K562 (cell line): ENCODE data around the gene ZNF831. TPM values are rescaled to one million over a fixed set of nuclear protein-coding genes. Genes with fewer than 3 reads are reported as not detected.

Source experiments
- ATAC-seq: fragments of 200-7000 bp; cut with Tn5 transposase; 3 replicates; pipeline ENCODE4 v1.9.1; 2020; ENCODE audit warnings: moderate library complexity
- BruUV-seq: library from RNA; stranded (reverse); fragments of 400-500 nt; replicated peaks from 2 replicates; lab custom pipeline; 2021; lab: Mats Ljungman, UMichigan
- CTCF ChIA-PET: fragments of 300-600 bp; formaldehyde crosslinking; extraction: SDS; loops from one replicate; lab custom pipeline; 2021; ENCODE audit warnings: low intra/inter-chr PET ratio; lab: Yijun Ruan, JAX
- POLR2A ChIA-PET: fragments of 300-600, 350-650 bp; sonication (Branson Sonifier 250); formaldehyde crosslinking; extraction: SDS; loops from one replicate; lab custom pipeline; 2021; ENCODE audit warnings: antibody characterized with exemption, inconsistent platforms; lab: Yijun Ruan, JAX
- DNase-seq, 4 experiments: peaks; one replicate each; pipeline versions ENCODE4 v3.0.0 to v3.0.0-alpha.2; 2011 to 2018; ENCODE audit warnings: low spot score in 3 of 4, mixed read lengths in 3 of 4; ENCODE audit errors: extremely low read depth in 1 of 4
- FAIRE-seq: peaks from 2 replicates; lab custom pipeline; 2011; peaks lifted over from hg19 to GRCh38; lab: Jason Lieb, UNC
- H2AFZ ChIP-seq: 2 replicates; pipeline ENCODE4 v1.6.0; 2011; ENCODE audit warnings: low read depth, low read length, control low read depth, inconsistent platforms
- H3K27ac ChIP-seq: fragments of 200-600 bp; 3 replicates; pipeline ENCODE4 v1.8.0; 2011; ENCODE audit warnings: low read depth, mild to moderate bottlenecking, control low read depth, inconsistent platforms, low read length, moderate library complexity, mixed read lengths; ENCODE audit errors: extremely low read depth
- H3K27me3 ChIP-seq, 2 experiments: fragments of 300-600 bp in 1 of 2; 2 replicates in 1 of 2; 3 replicates in 1 of 2; pipeline versions ENCODE4 v1.6.0 to v1.8.0; 2011; ENCODE audit warnings: inconsistent platforms in 2 of 2, low read length in 2 of 2, mild to moderate bottlenecking in 1 of 2, mixed read lengths in 1 of 2, moderate library complexity in 1 of 2; ENCODE audit not compliant: control insufficient read depth in 2 of 2, insufficient read depth in 2 of 2
- H3K36me3 ChIP-seq: fragments of 300-600 bp; 3 replicates; pipeline ENCODE4 v1.8.0; 2011; ENCODE audit warnings: mild to moderate bottlenecking, low read length, inconsistent platforms; ENCODE audit not compliant: control insufficient read depth, insufficient read depth
- H3K4me1 ChIP-seq, 2 experiments: fragments of 200-600 bp in 1 of 2; replicated peaks in 1 of 2; 2 replicates in 1 of 2; 3 replicates in 1 of 2; pipeline versions ENCODE4 v1.5.1 to v1.8.0; 2011; ENCODE audit warnings: inconsistent platforms in 2 of 2, low read length in 2 of 2, mild to moderate bottlenecking in 1 of 2, mixed read lengths in 1 of 2, moderate library complexity in 1 of 2; ENCODE audit not compliant: control insufficient read depth in 2 of 2, insufficient read depth in 2 of 2
- H3K4me2 ChIP-seq: 2 replicates; pipeline ENCODE4 v1.6.1; 2011; ENCODE audit warnings: low read length, control low read depth, inconsistent platforms, mixed read lengths; ENCODE audit not compliant: insufficient read depth
- H3K4me3 ChIP-seq: fragments of 200-600 bp; sonication (generic), shearing (Covaris generic); 2 replicates; pipeline ENCODE4 v1.5.1; 2016; ENCODE audit warnings: control low read depth, inconsistent platforms
- H3K79me2 ChIP-seq: fragments of 200-600 bp; 3 replicates; pipeline ENCODE4 v1.8.0; 2011; ENCODE audit warnings: low read length, inconsistent platforms; ENCODE audit not compliant: control insufficient read depth, insufficient read depth
- H3K9ac ChIP-seq, 2 experiments: 2 replicates each; pipeline versions ENCODE4 v1.6.0 to v1.6.1; 2011; ENCODE audit warnings: low read depth in 2 of 2, low read length in 2 of 2, control low read depth in 1 of 2, inconsistent platforms in 1 of 2, mild to moderate bottlenecking in 1 of 2, mixed read lengths in 1 of 2; ENCODE audit not compliant: insufficient read depth in 1 of 2
- H3K9me1 ChIP-seq: one replicate; pipeline ENCODE4 v1.6.0; 2011; ENCODE audit warnings: inconsistent platforms, mild to moderate bottlenecking, low read length, moderate library complexity; ENCODE audit not compliant: control insufficient read depth, insufficient read depth
- H3K9me3 ChIP-seq: replicated peaks from 2 replicates; pipeline ENCODE4 v1.5.1; 2011; ENCODE audit warnings: low read depth, low read length, inconsistent platforms; ENCODE audit not compliant: control insufficient read depth, insufficient read depth
- H4K20me1 ChIP-seq: replicated peaks from 2 replicates; pipeline ENCODE4 v1.6.1; 2011; ENCODE audit warnings: low read length, inconsistent platforms, mixed read lengths; ENCODE audit not compliant: control insufficient read depth, insufficient read depth
- AFF1 ChIP-seq, 2 experiments: fragments of 450-650 bp; IDR thresholded peaks; 2 replicates each; pipeline ENCODE4 v1.6.1; 2018; ENCODE audit warnings: mild to moderate bottlenecking in 2 of 2, low read depth in 1 of 2; ENCODE audit not compliant: partially characterized antibody in 2 of 2
- AFF4 ChIP-seq: sonication (generic); formaldehyde crosslinking; IDR thresholded peaks from 2 replicates; pipeline ENCODE4 v1.8.0; 2023; ENCODE audit warnings: mild to moderate bottlenecking, missing genetic modification reagents
- CEBPG ChIP-seq, 3 experiments: fragments of 200-800 bp in 1 of 3; sonication (Bioruptor generic) in 1 of 3; sonication (generic) in 1 of 3; formaldehyde crosslinking in 1 of 3; IDR thresholded peaks in 2 of 3; conservative IDR thresholded peaks in 1 of 3; 2 replicates each; pipeline versions ENCODE4 v1.6.1 to v1.8.0; 2016 to 2022; ENCODE audit warnings: missing compliant biosample characterization in 2 of 3, missing genetic modification characterization in 2 of 3, mild to moderate bottlenecking in 1 of 3, missing genetic modification reagents in 1 of 3
- JUNB ChIP-seq: fragments of 450-650 bp; formaldehyde crosslinking; conservative IDR thresholded peaks from 2 replicates; pipeline ENCODE4 v1.4.0; 2020; ENCODE audit warnings: mild to moderate bottlenecking
- KLF6 ChIP-seq: fragments of 250-450 bp; sonication (Bioruptor Pico); IDR thresholded peaks from 2 replicates; pipeline ENCODE4 v1.4.0; 2020; ENCODE audit warnings: mild to moderate bottlenecking, moderate library complexity, borderline replicate concordance
- NR2C2 ChIP-seq, 2 experiments: fragments of 200-800 bp in 1 of 2; sonication (Bioruptor generic) in 1 of 2; sonication (generic) in 1 of 2; formaldehyde crosslinking in 1 of 2; IDR thresholded peaks; 2 replicates each; pipeline versions ENCODE4 v1.6.1 to v1.8.0; 2016 to 2022; ENCODE audit warnings: mild to moderate bottlenecking in 1 of 2, missing compliant biosample characterization in 1 of 2, missing genetic modification characterization in 1 of 2, missing genetic modification reagents in 1 of 2
- POLR2H ChIP-seq: IDR thresholded peaks from 2 replicates; pipeline ENCODE4 v1.6.1; 2016; ENCODE audit warnings: missing genetic modification characterization, low read depth, mild to moderate bottlenecking, control low read depth, missing compliant biosample characterization, moderate library complexity
- RNF2 ChIP-seq: sonication (generic); IDR thresholded peaks from 2 replicates; pipeline ENCODE4 v1.6.1; 2016
- SMAD3 ChIP-seq: fragments of 450-650 bp; formaldehyde crosslinking; conservative IDR thresholded peaks from 2 replicates; pipeline ENCODE4 v1.4.0; 2020; ENCODE audit warnings: mild to moderate bottlenecking
- ZBTB8A ChIP-seq: fragments of 450-650 bp; IDR thresholded peaks from 2 replicates; pipeline ENCODE4 v1.6.1; 2018; ENCODE audit warnings: mild to moderate bottlenecking, moderate library complexity; ENCODE audit not compliant: partially characterized antibody
- ZNF398 ChIP-seq: fragments of 250-450 bp; sonication (Bioruptor Pico); IDR thresholded peaks from 2 replicates; pipeline ENCODE4 v1.8.0; 2021; ENCODE audit warnings: moderate library complexity, mild to moderate bottlenecking, inconsistent platforms
- WGBS: fragments of 100-300 bp; shearing (Covaris generic); methylation state at CpG from one replicate; pipeline ENCODE4 v1.1.6; 2016; ENCODE audit warnings: low coverage, mixed read lengths; ENCODE audit not compliant: insufficient coverage; ENCODE audit errors: missing lambda C conversion rate; 5-methylcytosine and 5-hydroxymethylcytosine counted together
- in situ Hi-C: fragments of 300-500 bp; cut with MboI; formaldehyde crosslinking; loops from 4 replicates; pipeline ENCODE4 v1.15.0; 2018; ENCODE audit warnings: inconsistent platforms, mixed read lengths
- intact Hi-C: fragments of 100-400 bp; cut with micrococcal nuclease; formaldehyde crosslinking; loops from 2 replicates; pipeline ENCODE4 v1.14.2; 2022
- polyA plus RNA-seq, 8 experiments: library from polyadenylated mRNA; depleted of rRNA in 4 of 8; stranded (reverse) in 5 of 8; unstranded in 3 of 8; fragments of >200 nt; fragmentation: Nextera tagmentation in 2 of 8; fragmentation: Illumina TruSeq in 1 of 8; extraction: Ambion mirVana in 2 of 8; extraction: Trizol in 1 of 8; gene quantifications; 2 replicates each; pipeline versions ENCODE4 v1.2.1 to v1.2.3, GENCODE V29; 2011 to 2014; ENCODE audit warnings: inconsistent platforms in 1 of 8, missing spikeins in 1 of 8
- total RNA-seq, 7 experiments: library from RNA; depleted of rRNA in 6 of 7; stranded (reverse); fragments of >200 nt in 6 of 7; fragmentation: Illumina TruSeq in 2 of 7; extraction: Trizol in 2 of 7; gene quantifications; 2 replicates each; pipeline versions ENCODE4 v1.2.1 to v1.2.3, GENCODE V29; 2011 to 2021; ENCODE audit warnings: low replicate concordance in 1 of 7

Gene ZNF831
- total and polyA plus RNA-seq, 9 of the 15 experiments (the other 6 are each of a cell fraction or from before 2014, with no cell fraction given): not detected

- ChIA-PET CTCF (no interaction called here), POLR2A (interaction anchor here (0.5 to 1.4 kb wide), 2 partner anchors 8 to 340 kb away, joined by 3 to 5 read pairs; no protein-coding TSS in a partner anchor)
- DNase-seq: no peak
- no peak for ATAC-seq
- no peaks in the 10 kb centered on the region for H4K20me1 ChIP-seq
- no peak overlapping the region for H3K27ac ChIP-seq
- intact Hi-C loops: no loop called here
- H3K9me1 ChIP-seq: no peaks in the 10 kb centered on the region
- no TSS peak for BruUV-seq
- no peaks in the 10 kb centered on the region for H3K4me1 ChIP-seq
- H3K4me3 ChIP-seq: no peak overlapping the region
- in situ Hi-C loops: no loop called here
- peaks cover 4 to 7% of the 10 kb centered on the region in 2 experiments; a peak in 4 of 5 replicates for H3K27me3 ChIP-seq
- H3K79me2 ChIP-seq: no peaks in the 10 kb centered on the region
- no peak overlapping the region for H3K9ac ChIP-seq
- no peak overlapping the region for H3K4me2 ChIP-seq
- no peak for FAIRE-seq
- WGBS: 2% methylated on average over 4 of the region's 4 CpGs
- H3K36me3 ChIP-seq: no peaks in the 10 kb centered on the region
- H3K9me3 ChIP-seq: no peaks in the 10 kb centered on the region
- no peak overlapping the region for H2AFZ ChIP-seq
- TF ChIP-seq KLF6 (CRISPR knock-in tag) (no peak), SMAD3 (CRISPR knock-in tag) (no peak), CEBPG (CRISPR knock-in tag; IDR thresholded peaks at IDR 0.05) (no peak), CEBPG (tag; conservative IDR thresholded peaks at IDR 0.05 in 1 of 2, IDR thresholded peaks at IDR 0.05 in 1 of 2) (no peak), ZNF398 (CRISPR knock-in tag) (no peak), POLR2H (tag) (no peak), AFF1 (IDR thresholded peaks at IDR 0.05; ENCODE audit: low read depth in 1 of 2, partially characterized antibody in 2 of 2) (no peak), ZBTB8A (no peak), AFF4 (CRISPR knock-in tag) (no peak), JUNB (no peak), RNF2 (no peak), NR2C2 (CRISPR knock-in tag; IDR thresholded peaks at IDR 0.05) (no peak), NR2C2 (tag; IDR thresholded peaks at IDR 0.05) (no peak)
Observed at GRCh38 chr20:59214073-59214472, 50.5 kb downstream of the ZNF831 start.
